NCI-H146 (cell line): ENCODE measurements around the gene PLXNA1.
A peak's percentile ranks its signal among the peaks of the same experiment; 100 is the strongest.

ENCODE experiments used
- DNase-seq: peaks from one replicate; lab custom pipeline; 2025; lab: John Stamatoyannopoulos, UW

Gene PLXNA1

GRCh38 chr3:126982471-126983175 lies at the start of gene PLXNA1:
Gene PLXNA1 (plus strand): TSS chr3:126983115. CDS start chr3:126988594, 5,479 bp downstream.
- peak; percentile 80 for DNase-seq

GRCh38 chr3:126934031-126934531 lies 48.8 kb upstream of the PLXNA1 start:
- peak; percentile 96 for DNase-seq

GRCh38 chr3:126934991-126935390 lies 47.9 kb upstream of the PLXNA1 start:
- DNase-seq = no peak

GRCh38 chr3:126935756-126936509 lies 47.0 kb upstream of the PLXNA1 start:
- no peak for DNase-seq

- no peak for DNase-seq
These were observed 46.0 kb upstream of the PLXNA1 start for GRCh38 chr3:126936853-126937425.

- no peak for DNase-seq
These were observed 45.4 kb upstream of the PLXNA1 start for GRCh38 chr3:126937533-126937932.

GRCh38 chr3:126937973-126938372 lies 44.9 kb upstream of the PLXNA1 start:
- DNase-seq = no peak

- no peak for DNase-seq
These were observed 44.2 kb upstream of the PLXNA1 start for GRCh38 chr3:126938520-126939337.

GRCh38 chr3:126939338-126939718 lies 43.6 kb upstream of the PLXNA1 start:
- no peak for DNase-seq

- no peak for DNase-seq
These were observed 43.2 kb upstream of the PLXNA1 start for GRCh38 chr3:126939733-126940132.

- DNase-seq = no peak
These were observed 41.1 kb upstream of the PLXNA1 start for GRCh38 chr3:126941721-126942270.

GRCh38 chr3:126944089-126944965 lies 38.6 kb upstream of the PLXNA1 start:
- no peak for DNase-seq

- no peak for DNase-seq
These were observed 37.7 kb upstream of the PLXNA1 start for GRCh38 chr3:126945171-126945721.

GRCh38 chr3:126945891-126946290 lies 37.0 kb upstream of the PLXNA1 start:
- no peak for DNase-seq

- no peak for DNase-seq
These were observed 36.5 kb upstream of the PLXNA1 start for GRCh38 chr3:126946405-126946804.

- no peak for DNase-seq
These were observed 35.5 kb upstream of the PLXNA1 start for GRCh38 chr3:126947429-126947828.

GRCh38 chr3:126948980-126949535 lies 33.9 kb upstream of the PLXNA1 start:
- DNase-seq = no peak

- no peak for DNase-seq
These were observed 31.4 kb upstream of the PLXNA1 start for GRCh38 chr3:126951561-126951960.

GRCh38 chr3:126952261-126952982 lies 30.5 kb upstream of the PLXNA1 start:
- DNase-seq = no peak
